DOHH2 (cell line): ENCODE results near the gene DNAH1.

Experiments
- CTCF ChIP-seq: fragments of 200-600 bp; sonication (generic); IDR thresholded peaks from one replicate; pipeline ENCODE4 v1.5.1; 2014; ENCODE audit warnings: antibody characterized with exemption, mild to moderate bottlenecking, low read depth, low read length; ENCODE audit not compliant: poor library complexity, severe bottlenecking
- EZH2phosphoT487 ChIP-seq: fragments of 200-600 bp; sonication (generic); IDR thresholded peaks from 2 replicates; pipeline ENCODE4 v1.6.1; 2017; ENCODE audit warnings: borderline replicate concordance, mild to moderate bottlenecking, antibody characterized with exemption, low read length, moderate library complexity, mixed read lengths

- no peak for TF ChIP-seq CTCF
- no peak for TF ChIP-seq EZH2phosphoT487
These were observed 48.1 kb upstream of the DNAH1 start for GRCh38 chr3:52268036-52268435.
